Measurements from ENCODE around the gene UCN. TPM values are rescaled to one million over a fixed set of nuclear protein-coding genes. Genes with fewer than 3 reads are reported as not detected.
"Not testable (repeated sequence)": the region's sequence is repeated elsewhere in the genome, so short reads cannot be mapped to it uniquely, and the experiment has no call there.

UCN gene
- total RNA-seq, 1 experiment from 2014 or later, result 1.5 TPM

DNA sequence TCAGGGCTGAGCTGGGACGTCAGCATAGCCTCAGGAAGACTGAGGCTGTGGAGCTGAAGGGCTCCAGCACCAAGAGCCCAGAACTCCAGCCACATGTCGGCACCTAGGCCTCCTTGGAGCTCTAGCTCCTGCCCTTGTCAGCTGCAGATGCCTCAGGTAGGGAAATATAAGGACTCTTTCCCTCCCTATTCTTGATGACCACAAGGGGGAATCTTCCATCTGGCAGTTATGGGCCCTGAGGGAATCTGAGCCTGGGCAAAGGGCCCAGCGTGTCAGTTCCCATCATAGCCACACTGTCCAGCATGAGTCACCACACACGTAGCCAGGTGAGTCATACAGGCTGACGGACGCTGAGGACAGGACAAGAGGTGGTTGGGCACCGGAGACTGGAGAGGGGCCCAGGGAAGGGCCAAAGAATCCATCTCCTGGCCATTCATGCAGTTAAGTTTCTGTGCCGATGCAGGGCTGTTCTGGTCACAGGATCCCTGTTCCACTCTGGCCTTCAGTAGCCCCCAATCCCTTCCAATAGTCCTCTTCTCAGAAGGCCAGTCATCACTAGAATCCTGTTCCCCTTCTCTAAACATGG lies 12.8 kb upstream of the UCN start:
- no CpG with 5 or more reads among the region's 8 CpGs for WGBS (ENCODE audit: extremely low coverage, insufficient read length, low lambda C conversion rate)

DNA sequence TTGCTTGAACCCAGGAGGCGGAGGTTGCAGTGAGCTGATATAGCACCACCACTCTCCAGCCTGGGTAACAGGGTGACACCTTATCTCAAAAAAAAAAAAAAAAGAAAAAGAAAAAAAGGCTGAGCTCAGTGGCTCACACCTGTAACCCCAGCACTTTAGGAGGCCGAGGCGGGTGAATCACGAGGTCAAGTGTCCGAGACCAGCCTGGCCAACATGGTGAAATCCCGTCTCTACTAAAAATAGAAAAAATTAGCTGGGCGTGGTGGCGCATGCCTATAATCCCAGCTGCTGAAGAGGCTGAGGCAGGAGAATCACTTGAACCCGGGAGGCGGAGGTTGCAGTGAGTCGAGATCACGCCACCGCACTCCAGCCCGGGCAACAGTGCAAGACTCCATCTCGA lies 11.6 kb upstream of the UCN start:
- not testable (repeated sequence) for H3K79me2 ChIP-seq (ENCODE audit: insufficient read depth, low read length); H3K27me3 ChIP-seq (ENCODE audit: insufficient read depth, low read length); H2BK12ac ChIP-seq (ENCODE audit: insufficient read length, low read depth, low read length); H4K91ac ChIP-seq (ENCODE audit: insufficient read length, low read depth, low read length); H3K14ac ChIP-seq (ENCODE audit: insufficient read depth, low read length); H2BK120ac ChIP-seq (ENCODE audit: low read depth, low read length, poor library complexity, severe bottlenecking); H3K9me3 Mint-ChIP-seq; H3K23ac ChIP-seq (ENCODE audit: insufficient read length, low read depth, low read length); H3K4me1 ChIP-seq (ENCODE audit: insufficient read depth, low read length); H3K4ac ChIP-seq (ENCODE audit: low read depth, low read length); DNase-seq; H2BK15ac ChIP-seq (ENCODE audit: low read depth, low read length); H3K27ac ChIP-seq (ENCODE audit: insufficient read length, low read depth, low read length); H3K27ac Mint-ChIP-seq; H3T11ph ChIP-seq (ENCODE audit: low read length); H2AFZ ChIP-seq (ENCODE audit: low read length); H4K8ac ChIP-seq (replicated peaks; ENCODE audit: insufficient read length, low read depth, low read length); H3K9me3 ChIP-seq (ENCODE audit: control insufficient read depth, low read depth, low read length); H4K20me1 ChIP-seq (ENCODE audit: control insufficient read depth, insufficient read depth, insufficient read length); H3K4me3 Mint-ChIP-seq; H2BK20ac ChIP-seq (ENCODE audit: low read depth, low read length, poor library complexity, severe bottlenecking); H3K56ac ChIP-seq (ENCODE audit: insufficient read length, low read depth, low read length); H3K4me2 ChIP-seq (ENCODE audit: insufficient read depth, insufficient read length, low read length); H3K27me3 Mint-ChIP-seq (ENCODE audit: low read depth); H2BK5ac ChIP-seq (ENCODE audit: insufficient read length, low read length); H3K36me3 Mint-ChIP-seq (ENCODE audit: insufficient read depth in 1 of 3, low read depth in 3 of 3); H2AK5ac ChIP-seq (ENCODE audit: insufficient read length, low read length); H4K5ac ChIP-seq (ENCODE audit: insufficient read length, low read depth, low read length); H3K9ac ChIP-seq (ENCODE audit: extremely low read depth, insufficient read length, low read length); H3K79me1 ChIP-seq (ENCODE audit: insufficient read depth, low read depth, low read length, poor library complexity, severe bottlenecking); H3K18ac ChIP-seq (ENCODE audit: insufficient read length, low read depth, low read length)
- H3K4me1 Mint-ChIP-seq, result peaks cover 22 to 27% of the 10 kb centered on the region in 2 experiments
- H3K23me2 ChIP-seq (ENCODE audit: insufficient read length, low read depth, low read length, poor library complexity, severe bottlenecking), result peaks cover 10% of the 10 kb centered on the region
- no CpG with 5 or more reads among the region's 15 CpGs for WGBS (ENCODE audit: extremely low coverage, insufficient read length, low lambda C conversion rate)

More for the DNA sequence above, 12.8 kb upstream of the UCN start:
- no peak overlapping the region for H3K4me2 ChIP-seq (ENCODE audit: insufficient read depth, insufficient read length, low read length)
- Mint-ChIP-seq H3K4me3 (peak overlapping the region; percentile 59 to 87; a peak in 4 of 5 replicates), H3K4me1 (peaks cover 19 to 25% of the 10 kb centered on the region in 2 experiments), H3K27me3 (ENCODE audit: low read depth) (no peaks in the 10 kb centered on the region), H3K36me3 (ENCODE audit: insufficient read depth in 1 of 3, low read depth in 3 of 3) (peaks cover 0 to 8% (median 6%) of the 10 kb centered on the region in 3 experiments; a peak in 5 of 7 replicates), H3K27ac (peak overlapping the region in 2 of 3 experiments; percentile 63 to 85; a peak in 4 of 7 replicates), H3K9me3 (peaks cover 0 to 2% of the 10 kb centered on the region in 2 experiments; a peak in 2 of 5 replicates)
- no peak overlapping the region for H4K5ac ChIP-seq (ENCODE audit: insufficient read length, low read depth, low read length)
- H3T11ph ChIP-seq (ENCODE audit: low read length), result no peak overlapping the region
- no peak overlapping the region for H3K4ac ChIP-seq (ENCODE audit: low read depth, low read length)
- no peak overlapping the region for H4K91ac ChIP-seq (ENCODE audit: insufficient read length, low read depth, low read length)
- H3K56ac ChIP-seq (ENCODE audit: insufficient read length, low read depth, low read length), result no peak overlapping the region
- H3K9ac ChIP-seq (ENCODE audit: extremely low read depth, insufficient read length, low read length), result no peak overlapping the region
- H2AFZ ChIP-seq (ENCODE audit: low read length), result no peak overlapping the region
- H2BK15ac ChIP-seq (ENCODE audit: low read depth, low read length), result no peak overlapping the region
- no peak overlapping the region for H4K8ac ChIP-seq (replicated peaks; ENCODE audit: insufficient read length, low read depth, low read length)
- H2BK5ac ChIP-seq (ENCODE audit: insufficient read length, low read length), result no peak overlapping the region
- TF ChIP-seq, protein P1, sequence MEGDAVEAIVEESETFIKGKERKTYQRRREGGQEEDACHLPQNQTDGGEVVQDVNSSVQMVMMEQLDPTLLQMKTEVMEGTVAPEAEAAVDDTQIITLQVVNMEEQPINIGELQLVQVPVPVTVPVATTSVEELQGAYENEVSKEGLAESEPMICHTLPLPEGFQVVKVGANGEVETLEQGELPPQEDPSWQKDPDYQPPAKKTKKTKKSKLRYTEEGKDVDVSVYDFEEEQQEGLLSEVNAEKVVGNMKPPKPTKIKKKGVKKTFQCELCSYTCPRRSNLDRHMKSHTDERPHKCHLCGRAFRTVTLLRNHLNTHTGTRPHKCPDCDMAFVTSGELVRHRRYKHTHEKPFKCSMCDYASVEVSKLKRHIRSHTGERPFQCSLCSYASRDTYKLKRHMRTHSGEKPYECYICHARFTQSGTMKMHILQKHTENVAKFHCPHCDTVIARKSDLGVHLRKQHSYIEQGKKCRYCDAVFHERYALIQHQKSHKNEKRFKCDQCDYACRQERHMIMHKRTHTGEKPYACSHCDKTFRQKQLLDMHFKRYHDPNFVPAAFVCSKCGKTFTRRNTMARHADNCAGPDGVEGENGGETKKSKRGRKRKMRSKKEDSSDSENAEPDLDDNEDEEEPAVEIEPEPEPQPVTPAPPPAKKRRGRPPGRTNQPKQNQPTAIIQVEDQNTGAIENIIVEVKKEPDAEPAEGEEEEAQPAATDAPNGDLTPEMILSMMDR (conservative IDR thresholded peaks at IDR 0.05), result peak; percentile 64
- H2AK5ac ChIP-seq (ENCODE audit: insufficient read length, low read length), result no peak overlapping the region
- no peak overlapping the region for H3K14ac ChIP-seq (ENCODE audit: insufficient read depth, low read length)
- peaks cover 10% of the 10 kb centered on the region for H3K23me2 ChIP-seq (ENCODE audit: insufficient read length, low read depth, low read length, poor library complexity, severe bottlenecking)
- H3K79me1 ChIP-seq (ENCODE audit: insufficient read depth, low read depth, low read length, poor library complexity, severe bottlenecking), result no peaks in the 10 kb centered on the region
- no peak overlapping the region for H3K23ac ChIP-seq (ENCODE audit: insufficient read length, low read depth, low read length)
- peak; percentile 84 for DNase-seq
- peaks cover 6% of the 10 kb centered on the region; the same call in 1 of the 2 replicates for H3K4me1 ChIP-seq (ENCODE audit: insufficient read depth, low read length)
- H3K9me3 ChIP-seq (ENCODE audit: control insufficient read depth, low read depth, low read length), result no peaks in the 10 kb centered on the region
- no peak overlapping the region for H3K27ac ChIP-seq (ENCODE audit: insufficient read length, low read depth, low read length)
- H3K27me3 ChIP-seq (ENCODE audit: insufficient read depth, low read length), result no peaks in the 10 kb centered on the region
- H4K20me1 ChIP-seq (ENCODE audit: control insufficient read depth, insufficient read depth, insufficient read length), result no peaks in the 10 kb centered on the region
- no peak overlapping the region for H2BK12ac ChIP-seq (ENCODE audit: insufficient read length, low read depth, low read length)
- no peaks in the 10 kb centered on the region for H3K79me2 ChIP-seq (ENCODE audit: insufficient read depth, low read length)
- no peak overlapping the region for H3K18ac ChIP-seq (ENCODE audit: insufficient read length, low read depth, low read length)
- no peak overlapping the region for H2BK120ac ChIP-seq (ENCODE audit: low read depth, low read length, poor library complexity, severe bottlenecking)
- H2BK20ac ChIP-seq (ENCODE audit: low read depth, low read length, poor library complexity, severe bottlenecking), result no peak overlapping the region

Data from H9 (cell line).